Fibroblast of lung (primary cell): ENCODE data around the gene COP1.

Experiments used
- CTCF ChIP-seq, 2 donors: IDR thresholded peaks in 1 of 2; conservative IDR thresholded peaks in 1 of 2; 1 replicate in 1 of 2; 2 replicates in 1 of 2; pipeline ENCODE4 v1.5.1; 2011 to 2012; ENCODE audit warnings: low read length in 2 of 2, control low read depth in 1 of 2, inconsistent platforms in 1 of 2, low read depth in 1 of 2, mild to moderate bottlenecking in 1 of 2
- EZH2 ChIP-seq: IDR thresholded peaks from 2 replicates; pipeline ENCODE4 v1.5.1; 2012; ENCODE audit warnings: low read length, control low read depth, mild to moderate bottlenecking; ENCODE audit errors: missing control alignments

- TF ChIP-seq CTCF (conservative IDR thresholded peaks at IDR 0.05 in 1 of 2, IDR thresholded peaks at IDR 0.05 in 1 of 2; ENCODE audit: low read depth in 1 of 2, low read length in 2 of 2) (peak in 1 of 2 donors; percentile 6), EZH2 (no peak)
Measured at GRCh38 chr1:176206961-176207902, at the start of gene COP1.
